Measurements from ENCODE around the gene ATP5MC2. TPM values are rescaled to one million over a fixed set of nuclear protein-coding genes. Genes with fewer than 3 reads are reported as not detected.

The ATP5MC2 gene
- total RNA-seq, 1 donor from 2014 or later, result 411 TPM

GRCh38 chr12:53616950-53617349 lies 58.9 kb downstream of the ATP5MC2 start:
- DNase-seq (ENCODE audit: low read depth), result no peak

Other genes with a start within 250 kb of the ATP5MC2 start
- 45.8 and 48.3 TPM in 2 replicates for gene PRR13, start 234.3 kb downstream of the ATP5MC2 start, total RNA-seq
- gene PCBP2, start 224.0 kb downstream of the ATP5MC2 start, total RNA-seq, result 141 and 158 TPM in 2 replicates
- gene MAP3K12, start 176.6 kb downstream of the ATP5MC2 start, total RNA-seq, result 17.0 and 25.5 TPM in 2 replicates
- 23.7 and 30.0 TPM in 2 replicates for gene TARBP2, start 174.8 kb downstream of the ATP5MC2 start, total RNA-seq
- not detected in 2 replicates for gene NPFF, start 168.6 kb downstream of the ATP5MC2 start, total RNA-seq
- 15.5 and 25.3 TPM in 2 replicates for gene ATF7, start 49.7 kb downstream of the ATP5MC2 start, total RNA-seq
- 147 and 173 TPM in 2 replicates for gene CALCOCO1, start 51.4 kb upstream of the ATP5MC2 start, total RNA-seq
- gene CISTR, start 75.9 kb upstream of the ATP5MC2 start, total RNA-seq, result not detected in 2 replicates

All from myocyte (in vitro differentiated cells).